H1 (cell line): Measurements from ENCODE around the gene MTCL3.

ENCODE experiments used
- CTCF ChIA-PET: fragments of 300-600 bp; sonication (Branson Sonifier 250); formaldehyde crosslinking; loops from one replicate; lab custom pipeline; 2021; ENCODE audit not compliant: partially characterized antibody; lab: Charles Lee
- POLR2A ChIA-PET: fragments of 300-600 bp; sonication (Branson Sonifier 250); formaldehyde crosslinking; loops from one replicate; lab custom pipeline; 2021; ENCODE audit warnings: inconsistent platforms; ENCODE audit not compliant: partially characterized antibody; lab: Charles Lee
- DNase-seq, 2 experiments: peaks; one replicate each; pipeline versions ENCODE4 v3.0.0 to v3.0.0-alpha.2; 2010 to 2022; ENCODE audit warnings: low spot score in 2 of 2, low read depth in 1 of 2, mixed read lengths in 1 of 2
- FAIRE-seq: peaks from 2 replicates; lab custom pipeline; 2011; peaks lifted over from hg19 to GRCh38; lab: Jason Lieb, UNC
- H2AFZ ChIP-seq: 2 replicates; pipeline ENCODE4 v1.8.1; 2012; ENCODE audit warnings: low read length, inconsistent platforms
- H2AK5ac ChIP-seq: 2 replicates; pipeline ENCODE4 v1.6.1; 2013; ENCODE audit warnings: low read depth, low read length
- H2BK120ac ChIP-seq: replicated peaks from 2 replicates; pipeline ENCODE3; 2013; ENCODE audit warnings: low read depth, low read length, inconsistent platforms
- H2BK12ac ChIP-seq: 2 replicates; pipeline ENCODE4 v1.6.1; 2013; ENCODE audit warnings: low read depth, low read length
- H2BK15ac ChIP-seq: 2 replicates; pipeline ENCODE4 v1.6.1; 2013; ENCODE audit warnings: low read length
- H2BK20ac ChIP-seq: 2 replicates; pipeline ENCODE4 v1.6.1; 2013; ENCODE audit warnings: low read length
- H2BK5ac ChIP-seq: 2 replicates; pipeline ENCODE4 v1.6.1; 2013; ENCODE audit warnings: low read depth, low read length
- H3K14ac ChIP-seq: 2 replicates; pipeline ENCODE4 v1.6.1; 2013; ENCODE audit warnings: inconsistent platforms; ENCODE audit not compliant: insufficient read length
- H3K18ac ChIP-seq: 2 replicates; pipeline ENCODE4 v1.6.1; 2013; ENCODE audit warnings: low read length; ENCODE audit errors: extremely low read depth
- H3K23ac ChIP-seq: 2 replicates; pipeline ENCODE4 v1.6.1; 2013; ENCODE audit warnings: inconsistent platforms; ENCODE audit not compliant: insufficient read length
- H3K23me2 ChIP-seq: 2 replicates; pipeline ENCODE4 v1.6.1; 2013; ENCODE audit warnings: low read depth, low read length
- H3K27ac ChIP-seq: 2 replicates; pipeline ENCODE4 v1.6.1; 2011; ENCODE audit warnings: low read depth, low read length, inconsistent platforms
- H3K27me3 ChIP-seq, 4 experiments: replicated peaks in 1 of 4; 1 replicate in 1 of 4; 2 replicates in 3 of 4; pipeline versions ENCODE4 v1.6.1 to v1.8.1; 2011 to 2013; ENCODE audit warnings: low read length in 3 of 4, mild to moderate bottlenecking in 3 of 4, inconsistent platforms in 2 of 4, mixed read lengths in 2 of 4, moderate library complexity in 1 of 4; ENCODE audit not compliant: control insufficient read depth in 3 of 4, insufficient read depth in 3 of 4; ENCODE audit errors: extremely low read depth in 1 of 4
- H3K36me3 ChIP-seq, 4 experiments: 2 replicates each; pipeline versions ENCODE4 v1.6.1 to v1.8.1; 2011 to 2013; ENCODE audit warnings: mild to moderate bottlenecking in 4 of 4, low read length in 3 of 4, moderate library complexity in 2 of 4, control low read depth in 1 of 4, inconsistent platforms in 1 of 4; ENCODE audit not compliant: insufficient read depth in 4 of 4, control insufficient read depth in 2 of 4
- H3K4ac ChIP-seq: replicated peaks from 2 replicates; pipeline ENCODE3; 2013; ENCODE audit warnings: low read length, low read depth, mixed read lengths, inconsistent platforms; ENCODE audit not compliant: insufficient read length
- H3K4me1 ChIP-seq, 4 experiments: replicated peaks in 1 of 4; 1 replicate in 1 of 4; 2 replicates in 3 of 4; pipeline versions ENCODE4 v1.6.1 to v1.8.1; 2011 to 2013; ENCODE audit warnings: low read length in 3 of 4, inconsistent platforms in 2 of 4, mixed read lengths in 1 of 4; ENCODE audit not compliant: insufficient read depth in 4 of 4, control insufficient read depth in 3 of 4
- H3K4me2 ChIP-seq, 2 experiments: 2 replicates each; pipeline versions ENCODE4 v1.6.1 to v1.8.1; 2011 to 2013; ENCODE audit warnings: low read depth in 2 of 2, low read length in 2 of 2, control low read depth in 1 of 2, inconsistent platforms in 1 of 2, mild to moderate bottlenecking in 1 of 2; ENCODE audit not compliant: insufficient read depth in 1 of 2
- H3K4me3 ChIP-seq, 4 experiments: fragments of 200-600, 300-600 bp in 1 of 4; sonication (generic), shearing (Covaris generic), sonication (Bioruptor Twin) in 1 of 4; 2 replicates each; pipeline versions ENCODE4 v1.5.1 to v1.8.1; 2011 to 2016; ENCODE audit warnings: low read length in 4 of 4, low read depth in 3 of 4, control low read depth in 2 of 4, inconsistent platforms in 2 of 4, mild to moderate bottlenecking in 2 of 4, mixed read lengths in 1 of 4, moderate library complexity in 1 of 4; ENCODE audit not compliant: insufficient read depth in 2 of 4; ENCODE audit errors: extremely low read depth in 1 of 4
- H3K56ac ChIP-seq: replicated peaks from 2 replicates; pipeline ENCODE3; 2013; ENCODE audit warnings: low read depth, mild to moderate bottlenecking, mixed read lengths, low read length, inconsistent platforms; ENCODE audit not compliant: insufficient read length
- H3K79me1 ChIP-seq: 2 replicates; pipeline ENCODE4 v1.6.1; 2013; ENCODE audit warnings: low read depth, low read length, control low read depth
- H3K79me2 ChIP-seq, 2 experiments: 2 replicates each; pipeline versions ENCODE4 v1.6.1 to v1.8.1; 2012 to 2013; ENCODE audit warnings: low read length in 2 of 2, mild to moderate bottlenecking in 2 of 2, inconsistent platforms in 1 of 2; ENCODE audit not compliant: insufficient read depth in 2 of 2, control insufficient read depth in 1 of 2
- H3K9ac ChIP-seq, 4 experiments: replicated peaks in 1 of 4; 1 replicate in 1 of 4; 2 replicates in 3 of 4; pipeline versions ENCODE4 v1.6.1 to v1.8.1; 2011 to 2013; ENCODE audit warnings: low read depth in 3 of 4, low read length in 3 of 4, control low read depth in 2 of 4, mild to moderate bottlenecking in 2 of 4, moderate library complexity in 2 of 4, inconsistent platforms in 1 of 4; ENCODE audit errors: extremely low read depth in 1 of 4
- H3K9me3 ChIP-seq, 2 experiments: 2 replicates each; pipeline versions ENCODE4 v1.6.1 to v1.8.1; 2012 to 2013; ENCODE audit warnings: mild to moderate bottlenecking in 2 of 2, moderate library complexity in 2 of 2, control low read depth in 1 of 2, inconsistent platforms in 1 of 2, low read depth in 1 of 2, low read length in 1 of 2, mixed read lengths in 1 of 2; ENCODE audit not compliant: insufficient read depth in 2 of 2
- H4K20me1 ChIP-seq, 2 experiments: replicated peaks in 1 of 2; 2 replicates each; pipeline versions ENCODE3 to v1.8.1; 2011 to 2013; ENCODE audit warnings: inconsistent platforms in 2 of 2, low read length in 2 of 2, mild to moderate bottlenecking in 1 of 2; ENCODE audit not compliant: insufficient read depth in 2 of 2, control insufficient read depth in 1 of 2
- H4K5ac ChIP-seq: 2 replicates; pipeline ENCODE4 v1.6.1; 2013; ENCODE audit warnings: low read length, low read depth, mixed read lengths, inconsistent platforms; ENCODE audit not compliant: insufficient read length
- H4K8ac ChIP-seq: 2 replicates; pipeline ENCODE4 v1.8.0; 2013; ENCODE audit warnings: mild to moderate bottlenecking, moderate library complexity, low read length, inconsistent platforms; ENCODE audit not compliant: insufficient read depth; ENCODE audit errors: extremely low read depth
- H4K91ac ChIP-seq: replicated peaks from 2 replicates; pipeline ENCODE3; 2013; ENCODE audit warnings: low read length, mixed read lengths, inconsistent platforms; ENCODE audit not compliant: insufficient read length
- CTBP2 ChIP-seq: IDR thresholded peaks from 2 replicates; pipeline ENCODE4 v1.7.0; 2011; ENCODE audit warnings: borderline replicate concordance, mild to moderate bottlenecking, moderate library complexity, mixed read lengths, low read length; ENCODE audit not compliant: insufficient read depth, insufficient read length
- FOSL1 ChIP-seq: IDR thresholded peaks from 2 replicates; pipeline ENCODE4 v1.6.1; 2011; ENCODE audit warnings: mild to moderate bottlenecking, low read depth, low read length, moderate library complexity; ENCODE audit not compliant: insufficient read depth
- HDAC2 ChIP-seq, 2 experiments: fragments of 300-600 bp in 1 of 2; sonication (generic) in 1 of 2; IDR thresholded peaks; 2 replicates each; pipeline ENCODE4 v1.6.1; 2011 to 2012; ENCODE audit warnings: low read depth in 2 of 2, low read length in 2 of 2, mild to moderate bottlenecking in 2 of 2, moderate library complexity in 2 of 2, borderline replicate concordance in 1 of 2, inconsistent platforms in 1 of 2
- KDM5A ChIP-seq: fragments of 200-600 bp; IDR thresholded peaks from 2 replicates; pipeline ENCODE4 v1.7.1; 2012; ENCODE audit warnings: mild to moderate bottlenecking, low read length, inconsistent platforms, mixed read lengths
- SAP30 ChIP-seq: fragments of 300-600 bp; sonication (generic); IDR thresholded peaks from 2 replicates; pipeline ENCODE4 v1.7.1; 2012; ENCODE audit warnings: low read length, moderate library complexity, mild to moderate bottlenecking, inconsistent platforms; ENCODE audit not compliant: insufficient read depth, insufficient replicate concordance
- SIRT6 ChIP-seq: IDR thresholded peaks from one replicate; pipeline ENCODE4 v1.7.1; 2012; ENCODE audit warnings: low read length, inconsistent platforms
- USF2 ChIP-seq: IDR thresholded peaks from 2 replicates; pipeline ENCODE4 v1.6.1; 2011; ENCODE audit warnings: low read length, improper control_type of control experiment

Gene MTCL3

DNA sequence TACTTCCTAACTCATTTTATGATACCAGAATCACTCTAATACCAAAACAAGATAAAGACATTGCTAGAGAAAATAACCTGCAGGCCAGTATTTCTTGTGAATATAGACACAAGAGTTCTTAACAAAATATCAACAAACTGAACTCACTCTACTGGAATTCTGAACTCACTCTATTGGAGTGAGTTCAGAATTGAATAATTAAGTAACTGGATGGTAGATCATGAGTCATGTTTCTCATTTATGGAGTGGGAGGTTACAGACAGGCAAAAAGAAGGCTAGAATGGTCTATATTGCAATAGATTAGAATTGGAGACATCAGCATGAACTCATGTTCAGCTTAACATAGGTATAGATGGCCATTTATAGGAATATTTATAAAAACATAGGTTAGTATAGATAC is 31.3 kb upstream of the MTCL3 start:
- Histone ChIP-seq H3K79me2 (no peaks in the 10 kb centered on the region), H3K79me1 (no peaks in the 10 kb centered on the region), H4K5ac (no peak overlapping the region), H2BK15ac (no peak overlapping the region), H3K4ac (no peak overlapping the region), H3K9ac (no peak overlapping the region), H3K36me3 (no peaks in the 10 kb centered on the region), H3K4me3 (no peak overlapping the region), H3K27ac (no peak overlapping the region), H3K18ac (no peak overlapping the region), H4K91ac (no peak overlapping the region), H2BK20ac (no peak overlapping the region), H3K27me3 (peaks cover 0 to under 1% (median 0%) of the 10 kb centered on the region in 4 experiments; a peak in 1 of 7 replicates), H2BK120ac (no peak overlapping the region), H3K56ac (no peak overlapping the region), H3K23ac (no peak overlapping the region), H4K8ac (no peak overlapping the region), H2AK5ac (no peak overlapping the region), H2BK12ac (no peak overlapping the region), H3K4me2 (no peak overlapping the region), H3K14ac (no peak overlapping the region), H3K23me2 (no peaks in the 10 kb centered on the region), H3K4me1 (no peaks in the 10 kb centered on the region)
- DNase-seq (no peak), FAIRE-seq (no peak)
- ChIA-PET POLR2A (no interaction called here), CTCF (no interaction called here)
- no peak for TF ChIP-seq USF2
- TF ChIP-seq SAP30 = no peak
- TF ChIP-seq FOSL1 = no peak
- TF ChIP-seq SIRT6 = no peak
- no peak for TF ChIP-seq HDAC2 (IDR thresholded peaks at IDR 0.05; ENCODE audit: borderline replicate concordance in 1 of 2, low read depth in 2 of 2, low read length in 2 of 2)
- no peak for TF ChIP-seq CTBP2
- TF ChIP-seq KDM5A = no peak
- TF ChIP-seq, all 59 proteins: peak for 0
- H2AFZ ChIP-seq = no peak overlapping the region
- H3K9me3 ChIP-seq = no peaks in the 10 kb centered on the region
- no peak overlapping the region for H2BK5ac ChIP-seq
- no peaks in the 10 kb centered on the region for H4K20me1 ChIP-seq
